T-helper 2 cell (primary cell): ENCODE results near the gene GCAT.

Experiments
- DNase-seq, 5 experiments: peaks; one replicate each; pipeline versions ENCODE4 v3.0.0 to v3.0.0-alpha.2; 2012 to 2022
- total RNA-seq, 2 donors: gene quantifications; one replicate each; lab custom pipeline; 2026; lab: John Stamatoyannopoulos, UW

Gene GCAT
- total RNA-seq: 0 to 0.81 reads per million in 2 donors

DNA sequence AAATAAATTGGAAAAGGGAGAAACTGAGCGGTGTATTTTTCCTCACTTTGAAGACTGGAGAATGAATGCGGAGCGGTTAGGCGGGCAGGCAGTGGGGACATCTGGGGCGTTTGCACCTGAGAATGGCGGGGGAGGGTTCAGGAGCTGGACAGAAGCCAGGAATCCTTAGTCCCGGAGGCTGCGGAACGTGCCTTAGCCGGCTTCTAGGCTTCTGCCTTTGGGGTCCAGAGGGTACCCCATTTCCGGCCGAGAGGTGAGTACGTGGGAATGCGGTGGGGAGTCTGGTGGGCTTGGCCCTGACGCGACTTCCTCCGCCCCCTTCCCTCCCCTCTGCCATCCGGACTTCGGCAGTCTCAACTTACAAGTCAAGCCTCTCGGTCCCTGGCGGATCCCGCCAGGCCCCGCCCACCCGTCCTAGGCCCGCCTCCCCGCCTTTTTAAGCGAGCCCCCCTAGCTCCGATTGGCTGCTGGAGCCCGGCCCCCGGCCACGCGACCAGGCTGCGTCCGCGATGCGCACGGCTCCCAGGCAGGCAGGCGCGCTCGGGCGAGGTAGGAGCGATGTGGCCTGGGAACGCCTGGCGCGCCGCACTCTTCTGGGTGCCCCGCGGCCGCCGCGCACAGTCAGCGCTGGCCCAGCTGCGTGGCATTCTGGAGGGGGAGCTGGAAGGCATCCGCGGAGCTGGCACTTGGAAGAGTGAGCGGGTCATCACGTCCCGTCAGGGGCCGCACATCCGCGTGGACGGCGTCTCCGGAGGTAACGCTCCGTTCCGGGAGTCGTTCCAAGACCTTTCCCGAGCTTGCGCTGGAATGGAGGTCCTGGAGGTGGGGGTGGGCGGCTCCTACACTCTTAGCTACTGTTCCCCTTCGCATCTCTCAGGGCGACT, at the start of gene GCAT:
Gene GCAT (plus strand): TSS at position 525 of the 884 bp plus-strand sequence. CDS start 34 bp downstream, at position 559.
- DNase-seq: peak; percentile 66 to 95 (median 75)

GRCh38 chr22:37758694-37759093, 49.0 kb upstream of the GCAT start:
- DNase-seq: no peak

DNA sequence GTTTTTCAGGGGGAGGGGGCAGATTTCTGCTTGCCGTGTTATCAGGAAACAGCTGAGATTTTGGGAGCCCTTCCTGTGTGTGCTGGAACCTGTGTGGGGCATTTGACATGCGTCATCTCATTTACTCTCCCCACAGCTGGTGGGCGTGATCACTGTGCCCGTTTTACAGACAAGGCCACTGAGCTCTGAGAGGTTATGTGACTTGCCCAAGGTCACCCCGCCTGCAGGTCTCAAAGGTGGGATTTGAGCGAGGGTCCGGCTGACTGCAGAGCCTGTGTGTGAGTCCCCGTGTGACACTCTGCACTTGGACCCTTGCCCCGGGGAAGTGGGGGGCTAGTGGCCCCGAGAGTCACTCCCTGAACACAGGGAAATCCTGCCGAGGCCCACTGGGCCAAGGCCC, 48.5 kb upstream of the GCAT start:
- no peak for DNase-seq

DNA sequence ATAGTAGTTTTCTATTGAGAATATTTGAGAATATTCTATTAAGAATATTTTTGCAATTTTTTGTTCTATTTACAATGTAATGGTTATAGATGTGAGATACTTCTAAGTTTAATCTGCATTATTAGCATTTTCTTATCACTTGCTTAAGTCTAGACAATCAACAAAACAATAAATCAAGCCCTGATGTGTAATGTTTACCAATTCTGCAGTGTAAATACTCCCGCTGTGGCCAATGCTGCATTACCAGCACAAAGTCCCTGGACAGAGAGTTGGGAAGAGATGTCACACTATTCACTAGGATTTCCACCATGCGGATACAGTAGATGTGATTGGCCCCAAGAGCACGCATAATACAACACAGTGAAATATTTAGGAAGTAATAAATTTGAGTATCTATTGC, 47.6 kb upstream of the GCAT start:
- DNase-seq: no peak

GRCh38 chr22:37762389-37762836, 45.3 kb upstream of the GCAT start:
- DNase-seq: no peak

DNA sequence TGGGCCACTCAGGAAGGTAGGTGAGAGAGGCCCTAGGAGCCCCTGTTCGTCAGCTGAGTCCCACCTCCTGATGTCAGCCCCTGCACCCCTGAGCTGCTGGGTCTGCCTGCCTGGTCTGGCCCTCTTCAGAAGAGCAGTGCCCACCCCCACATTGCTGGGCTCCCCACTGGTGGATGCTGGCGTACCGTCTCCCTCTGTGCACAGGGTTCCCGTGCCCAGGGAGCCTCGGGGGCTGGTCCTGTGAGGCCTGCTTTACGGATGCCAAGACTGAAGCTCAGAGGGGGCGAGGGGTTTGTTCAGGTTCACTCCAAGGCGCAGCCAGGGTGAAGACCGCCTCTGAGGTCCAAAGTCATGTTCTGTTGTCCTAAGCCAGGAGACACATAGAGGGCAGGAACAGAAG, 44.7 kb upstream of the GCAT start:
- no peak for DNase-seq

DNA sequence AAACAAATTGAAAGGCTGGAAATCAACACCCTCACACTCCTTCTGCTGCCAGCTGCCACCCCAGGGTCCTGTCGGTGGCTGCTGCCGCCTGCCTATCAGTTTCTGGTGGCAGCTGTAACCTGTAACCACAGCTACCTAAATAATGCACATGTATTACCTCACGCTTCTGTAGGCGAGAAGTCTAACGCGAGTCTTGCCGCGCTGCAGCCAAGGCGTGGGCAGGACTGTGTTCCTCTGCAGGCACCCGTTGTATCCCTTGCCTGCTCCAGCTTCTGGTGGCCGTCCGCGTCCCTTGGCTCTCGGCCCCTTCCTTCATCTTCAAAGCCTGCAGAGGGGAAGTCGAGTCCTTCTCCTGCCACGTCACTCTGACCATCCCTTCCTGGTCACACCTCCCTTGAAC, 44.1 kb upstream of the GCAT start:
- DNase-seq: no peak

DNA sequence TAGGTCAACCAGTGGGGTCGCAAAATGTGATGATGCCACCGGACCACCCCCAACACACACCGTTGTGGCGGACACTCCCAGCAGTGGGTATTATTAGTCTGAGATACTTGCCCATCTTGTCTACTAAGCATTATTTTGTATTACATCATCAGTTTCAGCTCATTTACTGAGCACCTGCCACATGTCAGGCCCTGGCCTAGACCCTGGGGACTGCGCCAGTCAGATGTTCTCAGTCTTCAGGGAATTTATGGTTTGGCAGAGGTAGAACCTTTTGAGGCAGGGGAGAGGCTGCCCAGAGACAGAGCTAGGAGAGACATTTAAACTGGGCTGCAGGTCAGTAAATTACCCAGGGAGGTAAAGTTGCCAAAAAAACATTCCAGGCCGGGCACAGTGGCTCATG, 43.1 kb upstream of the GCAT start:
- no peak for DNase-seq

DNA sequence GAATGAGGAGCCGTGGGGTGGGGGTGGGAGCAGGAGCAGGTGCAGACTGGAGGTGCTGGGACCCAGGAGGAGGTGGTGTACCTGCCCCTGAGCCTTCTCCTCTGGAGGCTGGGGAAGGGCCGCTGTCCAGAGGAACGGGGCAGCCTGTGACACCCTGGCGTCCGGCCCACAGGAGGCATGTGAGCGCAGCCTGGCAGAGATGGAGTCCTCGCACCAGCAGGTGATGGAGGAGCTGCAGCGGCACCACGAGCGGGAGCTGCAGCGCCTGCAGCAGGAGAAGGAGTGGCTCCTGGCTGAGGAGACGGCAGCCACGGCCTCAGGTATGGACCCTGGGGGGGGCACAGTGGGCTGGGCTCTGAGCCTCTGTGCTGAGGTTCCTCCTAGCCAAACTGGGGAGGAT, 42.2 kb upstream of the GCAT start:
- no peak for DNase-seq

GRCh38 chr22:37765953-37766576, 41.7 kb upstream of the GCAT start:
- DNase-seq: no peak

GRCh38 chr22:37768273-37768672, 39.5 kb upstream of the GCAT start:
- DNase-seq: no peak

GRCh38 chr22:37769056-37769455, 38.7 kb upstream of the GCAT start:
- no peak for DNase-seq

DNA sequence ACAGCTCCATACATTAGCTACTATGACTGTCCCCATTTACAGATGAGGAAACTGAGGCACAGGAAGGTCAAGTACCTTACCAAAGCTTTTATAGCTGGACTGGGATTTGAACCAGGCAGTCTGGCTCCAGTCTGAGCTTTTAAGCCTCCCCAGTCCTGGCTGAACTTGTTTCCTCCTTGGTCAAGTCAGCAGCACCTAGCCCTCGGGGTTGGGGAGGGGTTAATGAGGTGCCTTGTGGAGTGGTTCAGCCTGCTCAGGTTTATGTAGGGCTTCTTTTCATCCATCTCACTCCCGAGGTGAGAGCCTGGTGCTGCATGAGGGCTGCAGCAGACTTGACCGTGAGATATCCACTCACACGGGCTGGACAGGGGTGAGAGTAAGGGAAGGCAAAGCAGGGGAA, 36.7 kb upstream of the GCAT start:
- no peak for DNase-seq

DNA sequence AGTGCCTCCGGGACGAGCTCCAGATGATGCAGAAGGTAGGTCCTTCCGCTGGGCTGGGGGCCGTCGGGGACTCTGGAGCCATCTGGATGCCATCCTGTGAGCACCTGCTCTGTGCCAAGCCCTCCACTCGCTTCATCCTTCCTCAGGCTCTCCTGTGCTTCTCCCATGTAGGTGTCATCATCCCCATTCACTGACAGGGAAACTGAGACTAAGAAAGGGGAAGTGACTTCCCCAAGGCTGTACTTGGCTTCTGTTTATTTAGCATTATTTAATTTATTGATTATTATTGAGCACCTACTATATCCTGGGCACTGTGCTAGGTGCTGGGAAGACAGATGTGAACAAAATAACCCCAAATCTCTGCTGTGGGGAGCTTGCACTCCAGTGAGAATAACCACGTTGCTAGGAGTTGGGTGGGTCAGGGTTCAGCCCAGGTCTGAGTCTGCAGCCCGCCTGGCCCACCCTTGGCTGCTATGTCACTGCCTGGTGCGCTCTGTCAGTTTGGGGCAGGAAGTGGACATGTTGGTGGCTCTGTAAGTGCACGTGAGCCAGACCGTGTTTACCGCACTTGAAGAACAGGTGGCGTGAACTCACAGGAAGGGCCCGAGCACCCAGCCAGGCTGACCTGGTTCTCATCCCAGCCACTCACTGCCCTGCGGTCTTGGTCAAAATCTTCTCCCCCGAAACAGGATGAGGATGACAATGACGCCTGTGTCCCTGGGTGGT, 35.9 kb upstream of the GCAT start:
- no peak for DNase-seq

DNA sequence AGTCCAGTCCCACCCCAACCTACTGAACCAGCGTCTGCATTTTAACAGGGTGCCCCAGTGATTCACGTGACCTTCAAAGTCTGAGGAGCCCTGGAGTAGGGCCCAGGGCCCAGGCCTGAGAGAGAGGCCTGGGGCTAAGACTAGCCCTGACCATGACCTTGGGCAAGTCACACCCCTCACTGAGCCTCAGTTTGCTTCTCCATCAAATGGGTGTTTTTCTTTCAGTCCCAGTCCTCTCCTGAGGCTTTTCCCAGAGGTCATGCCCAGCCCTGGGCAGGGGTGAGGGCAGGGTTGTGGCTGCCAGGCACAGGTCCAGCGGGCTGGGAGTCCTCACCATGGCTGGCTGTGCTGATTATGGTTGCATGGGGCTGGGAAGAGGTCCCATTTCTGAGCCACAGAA, 33.0 kb upstream of the GCAT start:
- no peak for DNase-seq

GRCh38 chr22:37775785-37776638, 31.7 kb upstream of the GCAT start:
- DNase-seq: no peak

DNA sequence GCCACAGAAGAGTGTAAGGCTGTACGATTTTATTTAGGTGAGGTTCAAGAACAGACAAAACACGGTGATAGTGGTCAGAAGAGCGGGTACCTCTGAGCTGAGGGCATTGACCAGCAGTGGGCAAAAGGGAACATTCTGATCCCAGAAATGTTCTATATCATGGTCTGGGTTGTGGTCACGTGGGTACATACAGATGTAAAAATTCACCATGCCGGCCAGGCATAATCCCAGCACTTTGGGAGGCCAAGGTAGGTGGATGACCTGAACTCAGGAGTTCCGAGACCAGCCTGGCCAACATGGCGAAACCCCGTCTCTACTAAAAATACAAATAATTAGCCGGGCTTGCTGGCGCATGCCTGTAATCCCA, 31.1 kb upstream of the GCAT start:
- DNase-seq: no peak

- no peak for DNase-seq
Measured at GRCh38 chr22:37777122-37777687, 30.5 kb upstream of the GCAT start.

- no peak for DNase-seq
Measured at GRCh38 chr22:37778370-37779009, 29.2 kb upstream of the GCAT start.

- DNase-seq: no peak
Measured at GRCh38 chr22:37781434-37782059, 26.2 kb upstream of the GCAT start.
